Osteoblast (primary cell): ENCODE results near the gene LUZP2. TPM values are rescaled to one million over a fixed set of nuclear protein-coding genes. Genes with fewer than 3 reads are reported as not detected.

Experiments
- DNase-seq: peaks from one replicate; pipeline ENCODE4 v3.0.0; 2011; ENCODE audit warnings: low spot score, mixed read lengths; ENCODE audit not compliant: insufficient read length; ENCODE audit errors: missing footprints
- H2AFZ ChIP-seq: 2 replicates; pipeline ENCODE4 v1.6.0; 2011; ENCODE audit warnings: mild to moderate bottlenecking, low read length
- H3K27ac ChIP-seq: 2 replicates; pipeline ENCODE4 v1.5.1; 2011; ENCODE audit warnings: mild to moderate bottlenecking, low read depth, low read length, moderate library complexity
- H3K27me3 ChIP-seq: 2 replicates; pipeline ENCODE4 v1.6.0; 2012; ENCODE audit warnings: mild to moderate bottlenecking, control low read depth, inconsistent platforms, low read length, moderate library complexity; ENCODE audit not compliant: insufficient read depth
- H3K36me3 ChIP-seq: 2 replicates; pipeline ENCODE4 v1.5.1; 2011; ENCODE audit warnings: mild to moderate bottlenecking, low read length, control low read depth, moderate library complexity; ENCODE audit not compliant: insufficient read depth
- H3K4me1 ChIP-seq: 2 replicates; pipeline ENCODE4 v1.5.1; 2011; ENCODE audit warnings: mild to moderate bottlenecking, low read length, control low read depth, moderate library complexity; ENCODE audit not compliant: insufficient read depth
- H3K4me2 ChIP-seq: 2 replicates; pipeline ENCODE4 v1.6.0; 2011; ENCODE audit warnings: mild to moderate bottlenecking, low read length; ENCODE audit not compliant: insufficient read depth
- H3K4me3 ChIP-seq: fragments of 200-600 bp; sonication (generic); 3 replicates; pipeline ENCODE4 v1.5.1; 2012; ENCODE audit warnings: mild to moderate bottlenecking, low read length, inconsistent platforms; ENCODE audit not compliant: insufficient read depth
- H3K79me2 ChIP-seq: 2 replicates; pipeline ENCODE4 v1.6.0; 2012; ENCODE audit warnings: mild to moderate bottlenecking, low read length, control low read depth, inconsistent platforms; ENCODE audit not compliant: insufficient read depth
- H3K9me3 ChIP-seq: 2 replicates; pipeline ENCODE4 v1.5.1; 2011; ENCODE audit warnings: low read depth, low read length, control low read depth
- H4K20me1 ChIP-seq: 2 replicates; pipeline ENCODE4 v1.6.0; 2012; ENCODE audit warnings: mild to moderate bottlenecking, low read length, control low read depth; ENCODE audit not compliant: insufficient read depth
- CTCF ChIP-seq: IDR thresholded peaks from 2 replicates; pipeline ENCODE4 v1.5.1; 2011; ENCODE audit warnings: mild to moderate bottlenecking, low read depth, low read length, moderate library complexity; ENCODE audit errors: extremely low read depth
- total RNA-seq: library from RNA; depleted of rRNA; stranded (reverse); fragments of >200 nt; gene quantifications from 2 replicates; pipeline ENCODE4 v1.2.3, GENCODE V29; 2012

Gene LUZP2
- total RNA-seq, 1 donor = not detected

- no peak overlapping the region for H2AFZ ChIP-seq
- no peaks in the 10 kb centered on the region for H3K27me3 ChIP-seq
- no peak for DNase-seq
- H3K36me3 ChIP-seq = no peaks in the 10 kb centered on the region
- H3K4me2 ChIP-seq = no peak overlapping the region
- no peaks in the 10 kb centered on the region for H4K20me1 ChIP-seq
- no peaks in the 10 kb centered on the region for H3K79me2 ChIP-seq
- no peaks in the 10 kb centered on the region for H3K4me1 ChIP-seq
- H3K4me3 ChIP-seq = no peak overlapping the region
- H3K9me3 ChIP-seq = peaks cover 8% of the 10 kb centered on the region
- no peak for TF ChIP-seq CTCF
- no peak overlapping the region for H3K27ac ChIP-seq
These were observed 541.3 kb downstream of the LUZP2 start for GRCh38 chr11:25038131-25038530.

DNA sequence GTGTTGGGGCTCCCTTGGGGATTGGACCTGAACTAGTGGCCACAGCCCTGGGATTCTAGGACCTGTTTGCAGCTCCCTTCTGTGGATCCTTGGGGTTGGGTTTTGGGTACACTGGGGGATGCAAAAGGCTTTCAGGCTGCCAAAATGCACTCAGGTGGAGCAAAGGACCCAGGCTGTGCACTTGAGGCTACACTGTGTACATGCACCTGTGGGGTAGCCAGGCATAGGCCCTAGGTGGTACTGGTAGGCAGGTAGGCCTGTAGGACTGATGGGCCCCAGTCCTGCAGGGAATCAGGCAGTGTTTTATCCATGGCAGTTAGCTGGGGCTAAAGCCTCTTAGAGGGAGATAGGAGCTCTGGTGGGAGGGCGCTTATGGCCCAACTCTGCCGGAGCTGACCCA, 542.3 kb downstream of the LUZP2 start:
- peak; percentile 3 for DNase-seq
- Histone ChIP-seq H2AFZ (no peak overlapping the region), H3K79me2 (no peaks in the 10 kb centered on the region), H3K9me3 (peaks cover 4% of the 10 kb centered on the region), H3K4me1 (no peaks in the 10 kb centered on the region), H3K27me3 (no peaks in the 10 kb centered on the region), H3K27ac (no peak overlapping the region), H3K4me2 (no peak overlapping the region), H4K20me1 (no peaks in the 10 kb centered on the region), H3K36me3 (no peaks in the 10 kb centered on the region), H3K4me3 (no peak overlapping the region)
- no peak for TF ChIP-seq CTCF

- H3K27ac ChIP-seq = no peak overlapping the region
- no peak for DNase-seq
- no peak for TF ChIP-seq CTCF
- H4K20me1 ChIP-seq = no peaks in the 10 kb centered on the region
- peaks cover 2% of the 10 kb centered on the region for H3K9me3 ChIP-seq
- no peak overlapping the region for H3K4me2 ChIP-seq
- no peaks in the 10 kb centered on the region for H3K4me1 ChIP-seq
- no peaks in the 10 kb centered on the region for H3K36me3 ChIP-seq
- no peaks in the 10 kb centered on the region for H3K27me3 ChIP-seq
- no peak overlapping the region for H2AFZ ChIP-seq
- no peaks in the 10 kb centered on the region for H3K79me2 ChIP-seq
- H3K4me3 ChIP-seq = no peak overlapping the region
These were observed 551.8 kb downstream of the LUZP2 start for GRCh38 chr11:25048632-25049031.

DNA sequence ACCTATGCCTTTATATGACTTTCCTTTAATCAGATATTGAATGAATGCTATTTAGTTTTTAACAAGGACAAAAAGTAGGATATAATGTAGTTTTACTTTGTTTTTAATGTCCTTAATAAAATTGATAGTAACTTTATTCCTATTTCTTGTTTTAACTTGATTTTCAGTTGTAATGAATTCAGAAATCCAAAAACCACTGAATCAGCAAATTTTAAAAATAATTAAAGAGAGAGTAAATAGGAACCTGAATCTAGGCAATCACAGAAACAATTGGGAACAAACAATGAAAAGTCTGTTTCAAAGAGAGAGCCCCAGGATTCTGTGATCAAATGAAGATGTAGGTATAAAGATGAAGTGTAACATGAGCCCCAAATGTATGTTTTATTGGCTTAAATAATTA, 556.0 kb downstream of the LUZP2 start:
- Histone ChIP-seq H3K9me3 (no peaks in the 10 kb centered on the region), H3K79me2 (no peaks in the 10 kb centered on the region), H3K4me2 (no peak overlapping the region), H2AFZ (no peak overlapping the region), H3K4me3 (no peak overlapping the region), H3K27ac (no peak overlapping the region), H3K27me3 (no peaks in the 10 kb centered on the region), H3K4me1 (no peaks in the 10 kb centered on the region), H4K20me1 (no peaks in the 10 kb centered on the region), H3K36me3 (no peaks in the 10 kb centered on the region)
- DNase-seq = no peak
- no peak for TF ChIP-seq CTCF
